Cardiac septum (tissue), 1 donor: ENCODE data around the gene C1QTNF8. TPM values are rescaled to one million over a fixed set of nuclear protein-coding genes. Genes with fewer than 3 reads are reported as not detected.
"Not testable (repeated sequence)": the region's sequence is repeated elsewhere in the genome, so short reads cannot be mapped to it uniquely, and the experiment has no call there.

Source experiments
- DNase-seq: peaks from one replicate; pipeline ENCODE4 v3.0.0-alpha.2; 2020; ENCODE audit warnings: low spot score
- intact Hi-C: fragments of 100-400 bp; cut with DNase I; formaldehyde crosslinking; loops from one replicate; pipeline ENCODE4 v1.14.0; 2022
- total RNA-seq: library from RNA; stranded (reverse); fragmentation: NEBNext Ultra II Directional; extraction: Animal tissue kit (Norgen Biotek cat#: 25700); gene quantifications from one replicate; pipeline ENCODE4 v1.2.1, GENCODE V29; 2021
- donor health status: DM: no; HTN: no; CAD: no.

Gene C1QTNF8
- total RNA-seq, 1 donor from 2014 or later = not detected

DNA sequence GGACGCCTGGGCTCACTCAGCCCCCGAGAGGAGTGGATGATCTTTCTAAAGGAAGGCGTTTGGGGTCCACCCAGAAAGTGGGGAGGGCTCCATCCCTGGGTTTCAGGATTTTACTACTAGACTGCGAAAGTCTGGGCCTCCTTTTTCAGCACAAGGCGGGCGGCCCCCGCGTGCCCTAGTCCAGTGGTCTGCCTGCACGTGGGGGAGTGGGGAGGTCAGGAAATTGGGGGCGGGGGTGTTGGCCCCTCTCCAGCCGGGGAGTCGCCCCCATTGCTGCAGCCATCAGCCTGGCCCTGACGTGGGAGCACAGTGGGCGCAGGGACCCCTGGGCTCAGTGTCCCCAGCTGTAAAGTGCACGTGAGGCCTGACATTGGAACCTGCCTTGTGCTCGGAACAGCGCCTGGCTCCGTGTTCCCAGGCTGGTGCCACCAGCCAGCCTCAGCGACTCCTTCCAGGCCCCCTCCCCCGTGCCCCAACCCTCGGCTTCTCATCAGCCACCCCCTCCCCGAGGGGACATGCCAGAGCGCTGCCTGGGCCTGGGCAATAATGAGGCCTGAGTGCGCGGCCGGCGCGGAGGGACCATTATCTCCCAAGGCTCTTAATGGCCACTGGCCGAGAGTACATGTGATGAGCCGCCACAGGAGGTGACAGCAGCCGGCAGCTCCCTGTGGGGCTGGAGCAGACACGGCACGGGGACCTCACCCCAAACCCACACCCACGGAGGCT lies 2.4 kb upstream of the C1QTNF8 start:
- intact Hi-C loops = no loop called here
- no peak for DNase-seq

DNA sequence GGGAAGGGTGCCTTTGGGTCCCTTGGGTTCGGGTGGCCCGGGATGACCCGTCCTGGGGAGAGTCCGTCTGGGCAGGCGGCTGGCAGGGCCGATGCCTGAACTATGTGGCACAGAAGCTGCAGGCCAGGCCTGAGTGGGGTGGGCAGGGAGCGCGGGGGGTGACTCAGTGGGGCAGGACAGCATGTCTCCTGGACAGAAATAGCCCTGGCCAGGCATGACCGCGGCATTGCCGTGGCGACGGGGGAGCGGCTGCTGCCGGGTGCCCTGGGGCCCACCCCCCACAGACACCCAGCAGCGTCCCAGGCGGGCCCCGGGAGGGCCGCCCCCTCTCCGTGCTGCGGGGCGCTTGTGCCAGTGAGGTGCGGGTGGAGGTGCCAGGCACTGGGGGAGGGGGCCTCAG lies 1.8 kb upstream of the C1QTNF8 start:
- intact Hi-C loops = no loop called here
- peak; percentile 90 for DNase-seq

DNA sequence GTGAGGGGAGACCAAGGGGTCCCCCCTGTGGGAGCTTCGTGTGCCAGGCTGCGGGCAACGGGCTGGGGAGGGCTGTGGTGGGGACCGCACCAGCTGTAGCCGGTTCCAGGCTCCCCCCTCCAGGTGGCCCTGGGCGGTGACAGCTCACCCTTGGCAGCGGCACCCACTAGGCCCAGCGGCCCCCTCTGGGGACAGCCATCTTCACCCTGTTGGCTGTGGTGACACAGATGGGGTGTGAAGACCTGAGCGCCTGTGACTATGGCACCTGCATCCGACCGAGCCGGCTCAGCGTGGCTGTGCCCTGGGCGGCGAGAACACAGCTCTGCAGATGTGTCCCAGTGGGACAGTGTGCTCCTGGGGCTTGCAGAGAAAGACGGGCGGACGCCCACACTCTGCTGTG lies 1.1 kb upstream of the C1QTNF8 start:
- DNase-seq = no peak
- intact Hi-C loops = no loop called here

DNA sequence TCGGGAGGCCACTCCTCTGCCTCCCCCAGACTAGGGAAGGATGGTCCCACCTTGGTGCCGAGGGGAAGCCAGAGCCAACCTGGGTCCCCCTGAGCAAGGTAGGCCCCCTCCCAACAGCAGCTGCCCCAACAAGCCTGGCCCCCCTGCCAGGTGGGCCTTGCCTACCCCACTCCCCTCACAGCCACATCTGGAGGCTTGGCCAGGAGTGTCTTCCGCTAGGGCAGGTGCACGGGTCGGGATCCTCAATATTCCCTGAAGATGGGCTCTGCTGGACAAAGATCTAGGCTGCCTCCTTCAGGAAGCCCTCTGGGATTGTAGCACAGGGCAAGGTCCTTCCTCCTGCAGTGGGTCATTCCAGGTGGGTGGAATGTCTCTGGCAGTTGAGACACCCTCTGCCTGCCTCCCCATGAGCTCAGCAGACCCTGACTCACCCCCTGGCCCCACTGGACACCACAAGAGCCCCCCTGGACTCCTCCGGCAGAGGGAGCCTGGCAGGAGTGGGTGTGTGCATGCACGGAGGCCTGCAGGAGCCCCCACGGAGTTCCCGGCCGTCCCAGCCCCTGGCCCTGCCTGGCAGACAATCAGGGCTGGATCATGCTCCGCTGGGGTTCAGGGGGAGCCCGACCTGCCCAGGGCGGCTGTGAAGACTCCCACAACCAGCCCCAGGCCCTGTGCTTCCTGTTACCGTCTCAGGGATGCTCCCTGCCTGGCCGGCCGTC lies 435 bp downstream of the C1QTNF8 start:
- no peak for DNase-seq
- intact Hi-C loops = no loop called here

DNA sequence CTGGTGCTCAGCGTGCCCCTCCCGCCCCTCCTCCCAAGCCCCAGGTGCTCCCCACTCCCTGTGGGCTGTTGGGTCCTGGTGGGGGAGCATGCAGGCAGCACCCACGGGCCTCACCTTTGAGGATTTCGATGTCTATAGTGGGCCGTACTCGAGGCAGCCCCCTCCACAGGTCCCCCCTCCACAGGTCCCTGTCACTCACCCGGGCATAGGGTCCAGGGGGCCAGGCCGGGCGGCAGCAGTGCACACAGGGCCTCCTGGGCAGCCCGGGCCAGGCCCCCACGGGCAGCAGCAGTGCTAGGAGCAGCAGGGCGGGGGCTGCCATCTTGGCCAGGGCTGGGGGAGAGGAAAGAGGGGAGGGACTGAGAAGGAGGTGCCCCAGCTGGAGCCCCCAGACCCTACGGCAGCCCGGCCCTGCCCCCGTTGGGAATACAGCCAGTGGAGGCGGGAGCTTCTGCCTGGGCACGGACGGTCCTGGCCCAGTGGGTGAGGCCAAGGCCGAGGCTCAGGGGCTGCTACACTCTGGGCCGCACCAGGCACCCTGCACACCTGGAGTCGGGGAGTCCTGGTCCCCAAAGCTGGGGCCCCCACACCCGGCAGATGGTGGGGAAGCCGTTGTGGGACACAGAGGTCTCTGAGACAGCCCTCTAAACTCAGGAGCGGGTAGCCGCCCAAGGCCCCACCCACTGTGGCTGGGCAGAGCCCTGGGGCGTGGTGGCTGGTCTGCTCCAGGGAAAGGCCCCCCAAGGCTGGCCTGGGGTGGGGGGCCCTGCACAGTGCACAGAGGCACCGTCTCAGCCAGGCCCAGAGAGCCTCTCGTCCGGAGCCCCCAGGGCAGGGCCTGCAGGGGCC lies 1.2 kb downstream of the C1QTNF8 start:
- intact Hi-C loops = no loop called here
- no peak for DNase-seq

DNA sequence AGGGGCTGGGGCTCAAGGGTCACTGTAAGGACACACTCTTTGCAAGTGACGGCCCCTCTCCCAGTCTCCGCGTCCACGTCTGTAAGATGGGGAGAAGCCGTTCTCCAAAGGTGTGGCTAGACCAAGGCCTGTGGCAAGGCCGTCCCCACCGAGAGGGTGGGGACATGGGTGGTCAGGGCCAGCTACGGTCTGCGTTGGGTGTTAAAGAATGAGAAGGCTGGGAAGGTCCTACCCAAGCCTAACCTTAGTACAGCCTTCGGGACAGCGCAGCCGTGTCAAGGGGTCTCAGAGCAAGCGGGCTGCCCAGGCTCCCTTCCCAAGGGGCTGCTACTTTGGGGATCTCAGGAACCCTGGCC lies 1.9 kb downstream of the C1QTNF8 start:
- intact Hi-C loops = no loop called here

DNA sequence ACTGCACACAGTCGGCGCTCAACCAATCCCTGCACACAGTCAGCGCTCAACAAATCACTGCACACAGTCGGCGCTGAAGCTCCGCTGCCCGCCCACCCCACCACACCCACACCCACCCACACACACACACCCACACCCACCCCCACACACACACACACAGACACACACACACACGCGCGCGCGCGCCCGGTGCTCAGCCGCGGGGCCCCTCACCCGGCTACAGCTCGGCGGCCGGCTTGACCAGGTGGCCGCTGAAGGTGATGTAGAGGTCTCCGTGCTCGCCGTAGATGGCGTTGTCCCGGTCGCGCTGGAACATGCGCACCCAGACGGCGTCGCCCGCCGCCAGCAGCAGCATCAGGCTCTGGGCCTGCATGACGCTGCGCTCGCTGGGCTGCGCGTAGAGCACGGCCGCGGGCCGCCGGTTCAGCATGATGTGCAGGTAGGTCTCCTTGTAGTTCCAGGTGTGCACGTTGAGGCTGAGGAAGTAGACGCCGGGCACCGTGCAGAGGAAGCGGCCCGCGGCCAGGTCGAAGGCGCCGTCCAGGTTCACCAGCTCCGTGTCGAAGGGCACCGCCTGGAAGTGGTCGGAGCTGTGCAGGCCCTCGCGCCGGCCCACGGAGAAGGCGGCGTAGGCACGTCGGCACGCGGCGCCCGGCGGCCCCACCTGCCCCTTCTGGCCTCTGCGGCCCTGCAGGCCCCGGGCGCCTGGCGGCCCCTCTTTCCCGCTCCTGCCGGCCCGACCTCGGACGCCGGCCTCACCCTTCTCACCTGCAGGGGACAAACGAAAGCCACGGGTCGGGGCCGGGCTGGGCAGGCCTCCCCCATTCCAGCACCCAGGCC lies 2.5 kb downstream of the C1QTNF8 start:
- intact Hi-C loops = no loop called here
- no peak for DNase-seq

More for the DNA sequence above, 1.9 kb downstream of the C1QTNF8 start:
- DNase-seq = no peak

DNA sequence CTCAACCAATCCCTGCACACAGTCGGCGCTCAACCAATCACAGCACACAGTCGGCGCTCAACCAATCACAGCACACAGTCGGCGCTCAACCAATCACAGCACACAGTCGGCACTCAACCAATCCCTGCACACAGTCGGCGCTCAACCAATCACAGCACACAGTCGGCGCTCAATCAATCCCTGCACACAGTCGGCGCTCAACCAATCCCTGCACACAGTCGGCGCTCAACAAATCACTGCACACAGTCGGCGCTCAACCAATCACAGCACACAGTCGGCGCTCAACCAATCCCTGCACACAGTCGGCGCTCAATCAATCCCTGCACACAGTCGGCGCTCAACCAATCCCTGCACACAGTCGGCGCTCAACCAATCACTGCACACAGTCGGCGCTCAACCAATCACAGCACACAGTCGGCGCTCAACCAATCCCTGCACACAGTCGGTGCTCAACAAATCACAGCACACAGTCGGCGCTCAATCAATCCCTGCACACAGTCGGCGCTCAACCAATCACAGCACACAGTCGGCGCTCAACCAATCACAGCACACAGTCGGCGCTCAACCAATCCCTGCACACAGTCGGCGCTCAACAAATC lies 3.3 kb downstream of the C1QTNF8 start:
- DNase-seq, intact Hi-C loops: not testable (repeated sequence)

DNA sequence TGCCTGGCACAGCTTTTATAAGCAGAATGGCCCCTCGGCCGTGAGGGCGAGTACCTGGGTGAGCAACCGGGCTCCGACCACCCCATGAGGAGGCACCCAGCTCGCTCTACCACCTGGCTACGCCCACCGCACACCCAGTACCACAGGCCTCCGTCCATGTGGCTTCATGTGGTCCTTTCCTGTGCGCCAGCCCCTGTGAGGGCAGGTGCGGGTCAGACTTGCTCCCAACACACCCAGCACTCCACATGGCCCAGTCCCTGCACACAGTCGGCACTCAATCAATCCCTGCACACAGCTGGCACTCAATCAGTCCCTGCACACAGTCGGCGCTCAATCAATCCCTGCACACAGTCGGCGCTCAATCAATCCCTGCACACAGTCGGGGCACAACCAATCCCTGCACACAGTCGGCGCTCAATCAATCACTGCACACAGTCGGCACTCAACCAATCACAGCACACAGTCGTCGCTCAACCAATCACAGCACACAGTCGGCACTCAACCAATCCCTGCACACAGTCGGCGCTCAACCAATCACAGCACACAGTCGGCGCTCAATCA lies 4.0 kb downstream of the C1QTNF8 start:
- intact Hi-C loops = no loop called here
- no peak for DNase-seq

DNA sequence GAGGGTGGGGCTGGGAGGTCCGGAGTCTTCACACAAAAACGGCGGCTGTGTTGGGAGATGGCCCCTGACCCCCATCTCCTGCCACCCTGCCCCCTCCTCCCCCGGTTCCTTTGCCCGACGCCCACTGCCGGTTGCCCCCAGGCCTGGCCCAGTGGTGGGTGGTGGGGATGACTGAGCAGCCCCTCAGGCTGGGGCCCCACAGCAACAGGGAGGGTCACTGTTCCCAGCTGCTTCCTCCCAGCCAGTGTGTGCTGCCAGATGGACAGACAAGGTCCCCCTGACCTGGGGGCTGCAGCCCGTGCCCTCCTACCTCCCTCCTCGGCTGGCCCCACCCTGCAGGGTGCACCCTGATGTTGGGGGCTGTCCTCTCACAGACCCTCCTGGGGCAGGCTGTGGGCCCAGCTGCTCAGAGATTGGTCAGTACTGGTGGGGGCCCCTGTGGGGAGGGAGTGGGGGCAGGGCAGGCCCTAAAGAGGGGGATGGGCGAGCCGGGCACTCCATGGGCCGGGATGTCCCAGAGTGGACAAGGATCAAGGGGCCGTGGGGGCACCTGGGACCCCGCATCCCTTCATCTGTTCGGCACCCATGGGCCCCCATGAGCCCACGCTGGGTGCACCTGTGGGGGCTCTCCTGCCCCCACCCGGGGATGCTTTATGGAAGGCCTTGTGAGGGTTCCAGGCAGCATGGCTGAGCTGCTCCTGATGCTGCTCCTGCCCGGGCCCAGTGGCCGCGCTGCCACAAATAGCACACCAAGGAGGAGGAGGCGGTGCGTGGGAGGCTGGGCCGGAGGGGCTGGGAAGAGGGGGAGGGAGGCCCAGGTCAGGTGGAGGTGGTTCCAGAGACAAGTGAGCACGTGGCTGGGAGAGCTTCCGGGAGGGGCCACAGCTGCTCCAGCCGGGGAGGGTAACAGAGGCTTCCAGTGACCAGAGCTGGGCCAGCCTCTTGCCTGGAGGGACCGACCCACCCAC lies 5.1 kb downstream of the C1QTNF8 start:
- no peak for DNase-seq
- intact Hi-C loops = no loop called here

DNA sequence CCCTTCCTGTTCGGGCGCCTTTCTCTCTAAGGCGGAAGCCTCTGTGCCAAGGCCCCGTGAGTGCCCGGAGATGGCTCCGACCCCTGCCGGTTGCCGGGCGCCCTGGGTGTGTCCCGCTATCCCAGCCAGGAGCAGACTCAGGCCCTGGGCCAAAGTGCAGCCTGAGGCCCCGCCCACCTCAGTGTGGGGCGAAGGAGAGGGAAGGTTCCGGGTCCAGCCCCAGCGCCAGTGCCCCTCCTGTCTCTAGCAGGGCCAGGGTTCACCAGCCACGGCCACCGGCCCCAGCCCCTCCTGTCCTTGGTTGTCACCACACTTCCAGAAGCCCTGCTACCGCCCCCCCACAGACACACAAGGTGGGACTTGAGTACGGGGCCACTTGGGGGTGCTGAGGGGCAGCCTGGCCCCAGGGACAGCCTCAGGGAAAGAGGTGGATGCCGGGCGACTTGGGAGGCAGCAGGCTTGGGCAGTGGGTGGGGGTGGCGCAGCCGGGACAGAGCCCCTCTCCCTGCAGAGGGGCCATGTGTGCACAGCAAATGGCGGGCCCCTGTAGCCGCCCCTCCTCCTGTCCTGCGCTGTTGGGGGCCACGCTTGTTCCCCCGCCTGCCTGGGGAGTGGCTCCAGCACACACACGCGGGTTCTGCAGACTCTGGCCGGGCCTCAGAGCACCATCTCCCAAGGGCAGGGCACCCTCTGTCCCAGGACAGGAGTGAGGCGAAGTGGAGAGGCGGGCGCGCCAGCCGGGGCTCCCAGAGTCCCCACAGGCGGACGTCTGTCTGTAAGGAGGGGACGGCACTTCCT lies 6.0 kb downstream of the C1QTNF8 start:
- peak; percentile 86 for DNase-seq
- intact Hi-C loops = no loop called here

DNA sequence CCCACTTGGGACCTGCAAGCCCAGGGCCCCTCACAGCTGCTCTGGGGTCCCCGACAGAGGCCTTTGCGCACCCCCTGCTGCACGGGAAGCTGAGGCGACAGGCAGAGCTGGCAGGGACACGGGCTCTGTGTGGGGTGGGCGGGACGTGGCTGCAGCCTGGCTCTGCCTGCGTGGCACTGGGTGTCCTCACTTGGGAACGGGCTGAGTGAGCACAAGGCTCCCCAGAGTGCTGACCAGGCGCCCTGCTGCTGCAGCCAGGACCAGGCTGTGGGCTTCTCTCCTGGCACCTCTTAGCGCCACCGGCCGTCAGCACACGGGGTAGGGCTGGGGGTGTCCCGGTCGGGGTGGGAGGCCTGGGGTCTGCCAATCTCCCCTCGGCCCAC lies 6.6 kb downstream of the C1QTNF8 start:
- intact Hi-C loops = no loop called here
- no peak for DNase-seq

DNA sequence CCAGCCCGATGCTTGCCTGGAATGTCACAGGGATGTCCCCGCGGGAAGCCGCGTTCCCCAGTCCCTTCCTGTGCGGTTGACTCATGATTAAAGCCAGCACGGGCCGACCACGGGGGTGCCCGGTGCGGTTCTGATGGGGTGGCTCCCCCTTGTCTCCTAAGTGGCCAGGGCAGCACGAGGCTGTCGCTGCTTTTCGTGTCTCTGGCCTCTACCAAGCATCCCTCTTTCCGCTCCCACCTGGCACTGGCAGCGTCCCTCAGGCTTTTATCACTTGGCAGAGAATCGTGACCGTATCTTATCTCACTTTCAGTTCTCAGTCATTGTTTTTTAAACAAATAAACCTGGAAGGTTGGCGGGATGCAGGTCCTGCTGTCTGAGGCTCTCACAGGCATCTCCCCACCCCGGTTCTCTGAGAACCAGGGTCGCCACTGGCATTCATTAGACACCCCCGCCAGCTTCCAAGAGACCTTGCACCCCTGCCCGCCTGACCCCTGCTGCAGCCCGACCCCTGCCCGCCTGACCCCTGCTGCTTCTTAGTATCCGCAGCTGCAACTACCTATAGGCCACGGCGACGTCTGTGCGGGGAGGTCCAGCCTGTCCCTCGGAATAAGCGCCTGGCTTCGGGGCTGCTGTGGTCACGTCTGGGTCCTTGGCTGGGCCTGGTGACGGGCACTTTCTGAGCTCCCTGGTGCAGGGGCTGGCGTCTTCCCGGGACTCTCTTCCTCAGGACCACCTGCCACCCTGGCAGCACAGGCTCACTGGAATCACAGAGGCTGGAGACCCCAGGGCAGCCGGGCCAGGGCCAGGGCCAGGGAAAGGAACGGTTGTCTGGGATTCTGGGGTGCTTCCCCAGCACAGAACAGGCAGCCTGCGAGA lies 7.5 kb downstream of the C1QTNF8 start:
- intact Hi-C loops = no loop called here
- DNase-seq = no peak

DNA sequence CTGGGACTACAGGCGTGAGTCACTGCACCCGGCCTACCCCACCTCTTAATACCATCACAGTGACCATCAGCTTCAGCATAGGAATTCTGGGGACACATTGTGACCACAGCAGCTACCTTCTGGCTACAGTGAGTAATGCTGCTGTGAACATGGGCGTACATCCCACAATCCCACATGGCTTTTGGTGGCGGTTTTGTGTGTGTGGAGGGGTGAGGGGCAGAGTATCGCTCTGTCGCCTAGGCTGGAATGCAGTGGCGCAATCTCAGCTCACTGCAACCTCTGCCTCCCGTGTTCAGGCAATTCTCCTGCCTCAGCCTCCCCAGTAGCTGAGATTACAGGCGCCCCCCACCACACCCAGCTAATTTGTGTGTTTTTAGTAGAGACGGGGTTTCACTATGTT lies 9.6 kb downstream of the C1QTNF8 start:
- DNase-seq, intact Hi-C loops: not testable (repeated sequence)

DNA sequence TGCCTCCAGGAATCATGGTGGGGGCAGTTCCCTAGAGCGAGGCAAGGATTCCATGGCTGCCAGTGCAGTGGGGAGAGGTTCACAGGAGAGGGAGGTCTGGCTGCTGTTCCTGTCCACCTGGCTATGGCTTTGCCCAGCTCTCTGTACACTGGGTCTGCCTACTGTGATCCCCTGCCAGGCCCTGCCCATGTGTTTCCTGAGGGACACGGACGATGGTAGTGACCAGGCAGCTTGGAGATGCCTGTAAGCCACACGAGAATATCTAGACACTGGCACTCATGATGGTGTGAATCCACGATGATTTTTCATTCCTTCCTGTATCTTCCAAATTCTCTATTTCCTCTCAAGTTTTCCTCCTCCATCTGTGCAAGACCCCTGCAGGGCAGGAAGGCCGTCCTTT lies 11.1 kb downstream of the C1QTNF8 start:
- intact Hi-C loops = no loop called here
- no peak for DNase-seq
